K562 (cell line): ENCODE results near the gene XPC. TPM values are rescaled to one million over a fixed set of nuclear protein-coding genes. Genes with fewer than 3 reads are reported as not detected.

Experiments used
- ATAC-seq: fragments of 200-7000 bp; cut with Tn5 transposase; 3 replicates; pipeline ENCODE4 v1.9.1; 2020; ENCODE audit warnings: moderate library complexity
- BruUV-seq: library from RNA; stranded (reverse); fragments of 400-500 nt; replicated peaks from 2 replicates; lab custom pipeline; 2021; lab: Mats Ljungman, UMichigan
- CTCF ChIA-PET: fragments of 300-600 bp; formaldehyde crosslinking; extraction: SDS; loops from one replicate; lab custom pipeline; 2021; ENCODE audit warnings: low intra/inter-chr PET ratio; lab: Yijun Ruan, JAX
- POLR2A ChIA-PET: fragments of 300-600, 350-650 bp; sonication (Branson Sonifier 250); formaldehyde crosslinking; extraction: SDS; loops from one replicate; lab custom pipeline; 2021; ENCODE audit warnings: antibody characterized with exemption, inconsistent platforms; lab: Yijun Ruan, JAX
- DNase-seq, 4 experiments: peaks; one replicate each; pipeline versions ENCODE4 v3.0.0 to v3.0.0-alpha.2; 2011 to 2018; ENCODE audit warnings: low spot score in 3 of 4, mixed read lengths in 3 of 4; ENCODE audit errors: extremely low read depth in 1 of 4
- FAIRE-seq: peaks from 2 replicates; lab custom pipeline; 2011; peaks lifted over from hg19 to GRCh38; lab: Jason Lieb, UNC
- H2AFZ ChIP-seq: 2 replicates; pipeline ENCODE4 v1.6.0; 2011; ENCODE audit warnings: low read depth, low read length, control low read depth, inconsistent platforms
- H3K27ac ChIP-seq: fragments of 200-600 bp; 3 replicates; pipeline ENCODE4 v1.8.0; 2011; ENCODE audit warnings: low read depth, mild to moderate bottlenecking, control low read depth, inconsistent platforms, low read length, moderate library complexity, mixed read lengths; ENCODE audit errors: extremely low read depth
- H3K27me3 ChIP-seq, 2 experiments: fragments of 300-600 bp in 1 of 2; 2 replicates in 1 of 2; 3 replicates in 1 of 2; pipeline versions ENCODE4 v1.6.0 to v1.8.0; 2011; ENCODE audit warnings: inconsistent platforms in 2 of 2, low read length in 2 of 2, mild to moderate bottlenecking in 1 of 2, mixed read lengths in 1 of 2, moderate library complexity in 1 of 2; ENCODE audit not compliant: control insufficient read depth in 2 of 2, insufficient read depth in 2 of 2
- H3K36me3 ChIP-seq: fragments of 300-600 bp; 3 replicates; pipeline ENCODE4 v1.8.0; 2011; ENCODE audit warnings: mild to moderate bottlenecking, low read length, inconsistent platforms; ENCODE audit not compliant: control insufficient read depth, insufficient read depth
- H3K4me1 ChIP-seq, 2 experiments: fragments of 200-600 bp in 1 of 2; replicated peaks in 1 of 2; 2 replicates in 1 of 2; 3 replicates in 1 of 2; pipeline versions ENCODE4 v1.5.1 to v1.8.0; 2011; ENCODE audit warnings: inconsistent platforms in 2 of 2, low read length in 2 of 2, mild to moderate bottlenecking in 1 of 2, mixed read lengths in 1 of 2, moderate library complexity in 1 of 2; ENCODE audit not compliant: control insufficient read depth in 2 of 2, insufficient read depth in 2 of 2
- H3K4me2 ChIP-seq: 2 replicates; pipeline ENCODE4 v1.6.1; 2011; ENCODE audit warnings: low read length, control low read depth, inconsistent platforms, mixed read lengths; ENCODE audit not compliant: insufficient read depth
- H3K4me3 ChIP-seq: fragments of 200-600 bp; sonication (generic), shearing (Covaris generic); 2 replicates; pipeline ENCODE4 v1.5.1; 2016; ENCODE audit warnings: control low read depth, inconsistent platforms
- H3K79me2 ChIP-seq: fragments of 200-600 bp; 3 replicates; pipeline ENCODE4 v1.8.0; 2011; ENCODE audit warnings: low read length, inconsistent platforms; ENCODE audit not compliant: control insufficient read depth, insufficient read depth
- H3K9ac ChIP-seq, 2 experiments: 2 replicates each; pipeline versions ENCODE4 v1.6.0 to v1.6.1; 2011; ENCODE audit warnings: low read depth in 2 of 2, low read length in 2 of 2, control low read depth in 1 of 2, inconsistent platforms in 1 of 2, mild to moderate bottlenecking in 1 of 2, mixed read lengths in 1 of 2; ENCODE audit not compliant: insufficient read depth in 1 of 2
- H3K9me1 ChIP-seq: one replicate; pipeline ENCODE4 v1.6.0; 2011; ENCODE audit warnings: inconsistent platforms, mild to moderate bottlenecking, low read length, moderate library complexity; ENCODE audit not compliant: control insufficient read depth, insufficient read depth
- H3K9me3 ChIP-seq: replicated peaks from 2 replicates; pipeline ENCODE4 v1.5.1; 2011; ENCODE audit warnings: low read depth, low read length, inconsistent platforms; ENCODE audit not compliant: control insufficient read depth, insufficient read depth
- H4K20me1 ChIP-seq: replicated peaks from 2 replicates; pipeline ENCODE4 v1.6.1; 2011; ENCODE audit warnings: low read length, inconsistent platforms, mixed read lengths; ENCODE audit not compliant: control insufficient read depth, insufficient read depth
- ARID3A ChIP-seq: IDR thresholded peaks from 2 replicates; pipeline ENCODE4 v1.6.1; 2012; ENCODE audit warnings: low read depth, low read length, improper control_type of control experiment, borderline replicate concordance
- CHD1 ChIP-seq: fragments of 200-600 bp; sonication (generic); IDR thresholded peaks from one replicate; pipeline ENCODE4 v1.6.1; 2012; ENCODE audit warnings: mild to moderate bottlenecking, moderate library complexity, low read length, inconsistent platforms
- CTCF ChIP-seq, 3 experiments: IDR thresholded peaks in 2 of 3; conservative IDR thresholded peaks in 1 of 3; 2 replicates each; pipeline ENCODE4 v1.5.1; 2011 to 2012; ENCODE audit warnings: low read length in 3 of 3, mild to moderate bottlenecking in 3 of 3, control low read depth in 2 of 3, improper control_type of control experiment in 1 of 3, inconsistent platforms in 1 of 3, low read depth in 1 of 3, mixed read lengths in 1 of 3, moderate library complexity in 1 of 3; ENCODE audit not compliant: insufficient read depth in 2 of 3
- KHSRP ChIP-seq: fragments of 450-650 bp; IDR thresholded peaks from 2 replicates; pipeline ENCODE4 v1.6.1; 2017
- MTF1 ChIP-seq: fragments of 250-450 bp; sonication (Bioruptor Pico); IDR thresholded peaks from 2 replicates; pipeline ENCODE4 v1.9.0; 2021; ENCODE audit warnings: moderate library complexity, mild to moderate bottlenecking, inconsistent platforms, borderline replicate concordance
- POLR2G ChIP-seq: fragments of 200-400 bp; formaldehyde crosslinking; IDR thresholded peaks from 2 replicates; pipeline ENCODE4 v1.6.1; 2017; ENCODE audit warnings: low read depth, mild to moderate bottlenecking, antibody characterized with exemption, low read length, moderate library complexity
- RAD21 ChIP-seq, 2 experiments: fragments of 250-450 bp in 1 of 2; fragments of 450-650 bp in 1 of 2; sonication (Bioruptor Pico) in 1 of 2; formaldehyde crosslinking in 1 of 2; IDR thresholded peaks in 1 of 2; conservative IDR thresholded peaks in 1 of 2; 2 replicates each; pipeline versions ENCODE4 v1.4.0 to v1.8.0; 2020 to 2022; ENCODE audit warnings: mild to moderate bottlenecking in 2 of 2, moderate library complexity in 1 of 2
- SMC3 ChIP-seq: conservative IDR thresholded peaks from 2 replicates; pipeline ENCODE4 v1.6.1; 2011; ENCODE audit warnings: low read depth, low read length, improper control_type of control experiment; ENCODE audit not compliant: insufficient read depth
- SRSF1 ChIP-seq: fragments of 200-400 bp; formaldehyde crosslinking; IDR thresholded peaks from 2 replicates; pipeline ENCODE4 v1.6.1; 2017; ENCODE audit warnings: mild to moderate bottlenecking, low read depth, low read length, moderate library complexity
- STAG1 ChIP-seq: sonication (generic); formaldehyde crosslinking; IDR thresholded peaks from 2 replicates; pipeline ENCODE4 v1.5.0; 2020; ENCODE audit warnings: missing genetic modification reagents, borderline replicate concordance
- WGBS: fragments of 100-300 bp; shearing (Covaris generic); methylation state at CpG from one replicate; pipeline ENCODE4 v1.1.6; 2016; ENCODE audit warnings: low coverage, mixed read lengths; ENCODE audit not compliant: insufficient coverage; ENCODE audit errors: missing lambda C conversion rate; 5-methylcytosine and 5-hydroxymethylcytosine counted together
- in situ Hi-C: fragments of 300-500 bp; cut with MboI; formaldehyde crosslinking; loops from 4 replicates; pipeline ENCODE4 v1.15.0; 2018; ENCODE audit warnings: inconsistent platforms, mixed read lengths
- intact Hi-C: fragments of 100-400 bp; cut with micrococcal nuclease; formaldehyde crosslinking; loops from 2 replicates; pipeline ENCODE4 v1.14.2; 2022
- polyA plus RNA-seq, 8 experiments: library from polyadenylated mRNA; depleted of rRNA in 4 of 8; stranded (reverse) in 5 of 8; unstranded in 3 of 8; fragments of >200 nt; fragmentation: Nextera tagmentation in 2 of 8; fragmentation: Illumina TruSeq in 1 of 8; extraction: Ambion mirVana in 2 of 8; extraction: Trizol in 1 of 8; gene quantifications; 2 replicates each; pipeline versions ENCODE4 v1.2.1 to v1.2.3, GENCODE V29; 2011 to 2014; ENCODE audit warnings: inconsistent platforms in 1 of 8, missing spikeins in 1 of 8
- total RNA-seq, 7 experiments: library from RNA; depleted of rRNA in 6 of 7; stranded (reverse); fragments of >200 nt in 6 of 7; fragmentation: Illumina TruSeq in 2 of 7; extraction: Trizol in 2 of 7; gene quantifications; 2 replicates each; pipeline versions ENCODE4 v1.2.1 to v1.2.3, GENCODE V29; 2011 to 2021; ENCODE audit warnings: low replicate concordance in 1 of 7
- TF ChIP-seq, protein P1 (sequence below): sonication (generic); formaldehyde crosslinking; IDR thresholded peaks from 2 replicates; pipeline ENCODE4 v1.8.0; 2022; ENCODE audit warnings: mild to moderate bottlenecking, missing genetic modification reagents

Gene XPC
- total and polyA plus RNA-seq, 9 of the 15 experiments (the other 6 are each of a cell fraction or from before 2014, with no cell fraction given), result 3.8 to 54.7 (median 41.3) TPM

DNA sequence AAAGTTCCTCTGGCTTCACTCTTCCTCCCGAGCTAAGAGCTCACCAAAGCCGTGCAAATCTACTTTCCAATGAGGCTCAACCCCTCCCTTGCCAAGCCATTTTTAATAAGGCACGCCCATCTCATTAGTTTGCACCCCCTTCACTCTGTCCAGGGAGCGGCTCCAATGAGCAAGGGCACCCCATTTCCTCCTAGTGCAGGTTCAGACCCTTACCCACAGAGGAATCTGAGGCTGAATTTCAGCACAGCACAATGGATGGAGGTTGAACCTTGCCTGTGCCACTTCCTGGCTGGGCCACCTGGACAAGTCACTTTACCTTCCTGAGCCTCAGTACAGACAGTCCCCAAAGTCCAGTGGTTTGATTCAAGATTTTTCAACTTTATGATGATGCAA, 25.4 kb downstream of the XPC start (continued):
- TF ChIP-seq MTF1 (CRISPR knock-in tag), result no peak

DNA sequence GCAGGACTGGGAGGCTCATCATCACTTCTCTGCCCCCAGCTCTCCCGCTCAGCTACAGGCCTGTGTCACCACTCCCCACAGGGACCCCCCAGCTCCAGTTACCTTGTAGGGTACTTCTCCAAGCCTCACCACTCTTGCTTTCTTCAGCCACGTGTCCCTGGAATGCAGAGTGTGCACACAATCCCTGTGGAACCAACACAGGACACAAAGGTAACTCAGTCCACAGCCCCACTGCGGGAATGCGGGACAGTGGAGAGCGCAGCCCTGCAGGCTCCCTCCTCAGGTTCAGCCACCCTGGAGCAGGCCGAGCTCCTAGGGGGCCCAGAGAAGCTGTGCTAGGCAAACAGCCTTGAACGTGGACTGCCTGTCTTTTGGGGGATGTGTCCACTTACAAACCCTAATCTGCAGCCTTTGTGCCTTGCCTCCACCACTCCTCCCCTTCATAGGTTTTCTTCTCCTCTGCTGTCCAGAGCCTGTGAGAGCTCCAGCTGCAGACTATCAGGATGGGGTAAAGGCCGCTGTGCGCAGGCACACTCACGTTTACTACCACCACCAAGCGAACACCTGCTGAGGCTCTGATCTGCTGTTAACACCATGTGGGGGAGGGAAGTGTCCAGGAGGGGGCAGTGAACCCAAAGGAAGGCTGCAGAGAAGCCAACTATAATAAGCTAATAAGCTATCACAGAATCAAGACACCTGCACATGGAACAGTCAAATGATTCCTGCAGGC, 26.0 kb downstream of the XPC start:
- CTCF ChIA-PET, result interaction anchor here (1.0 to 1.1 kb wide), 2 partner anchors 156 to 315 kb away, joined by 3 read pairs; no protein-coding TSS in a partner anchor
- no peaks in the 10 kb centered on the region for H3K9me1 ChIP-seq
- no peak overlapping the region for H3K9ac ChIP-seq
- WGBS, result 78% methylated on average over 11 of the region's 11 CpGs
- intact Hi-C loops (no loop called here), in situ Hi-C loops (no loop called here)
- no peak overlapping the region for H3K4me2 ChIP-seq
- H3K9me3 ChIP-seq, result no peaks in the 10 kb centered on the region
- POLR2A ChIA-PET, result interaction anchor here (0.7 to 3.6 kb wide), 8 partner anchors 7 to 273 kb away, joined by 3 to 18 read pairs (median 5); partner anchors contain the start of genes CHCHD4, LSM3, TMEM43 and XPC
- no peak overlapping the region for H2AFZ ChIP-seq
- BruUV-seq, result no TSS peak
- H3K36me3 ChIP-seq, result peaks cover 74% of the 10 kb centered on the region
- H3K27ac ChIP-seq, result no peak overlapping the region
- ATAC-seq (peak; percentile 84), DNase-seq (peak; percentile 51 to 65 (median 59)), FAIRE-seq (no peak)
- H3K4me1 ChIP-seq, result no peaks in the 10 kb centered on the region; a peak in 1 of 5 replicates
- no peak overlapping the region for H3K4me3 ChIP-seq
- H3K27me3 ChIP-seq, result no peaks in the 10 kb centered on the region
- no peaks in the 10 kb centered on the region for H3K79me2 ChIP-seq
- no peaks in the 10 kb centered on the region; the same call in 1 of the 2 replicates for H4K20me1 ChIP-seq
- TF ChIP-seq SRSF1 (no peak), CHD1 (no peak), ARID3A (no peak), RAD21 (CRISPR knock-in tag; conservative IDR thresholded peaks at IDR 0.05 in 1 of 2, IDR thresholded peaks at IDR 0.05 in 1 of 2) (peak in 1 of 2 experiments; percentile 61; a peak in 3 of 4 replicates), STAG1 (CRISPR knock-in tag) (0 out of 2 replicates have a peak, but pooled peaks have one; percentile 35), KHSRP (no peak), SMC3 (peak; percentile 45; the same call in 1 of the 2 replicates), CTCF (IDR thresholded peaks at IDR 0.05 in 2 of 3, conservative IDR thresholded peaks at IDR 0.05 in 1 of 3; ENCODE audit: insufficient read depth in 2 of 3, low read depth in 1 of 3, low read length in 3 of 3) (peak; percentile 62 to 69 (median 65)), POLR2G (peak; percentile 55)
- TF ChIP-seq, protein P1, sequence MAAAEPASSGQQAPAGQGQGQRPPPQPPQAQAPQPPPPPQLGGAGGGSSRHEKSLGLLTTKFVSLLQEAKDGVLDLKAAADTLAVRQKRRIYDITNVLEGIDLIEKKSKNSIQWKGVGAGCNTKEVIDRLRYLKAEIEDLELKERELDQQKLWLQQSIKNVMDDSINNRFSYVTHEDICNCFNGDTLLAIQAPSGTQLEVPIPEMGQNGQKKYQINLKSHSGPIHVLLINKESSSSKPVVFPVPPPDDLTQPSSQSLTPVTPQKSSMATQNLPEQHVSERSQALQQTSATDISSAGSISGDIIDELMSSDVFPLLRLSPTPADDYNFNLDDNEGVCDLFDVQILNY, result no peak
